ENCODE results near the gene FSD1.

- TF ChIP-seq MAX (IDR thresholded peaks at IDR 0.05) (no peak), FOXM1 (IDR thresholded peaks at IDR 0.05; ENCODE audit: borderline replicate concordance, low read depth) (no peak), RAD21 (IDR thresholded peaks at IDR 0.05; ENCODE audit: low read depth) (no peak), TAF1 (IDR thresholded peaks at IDR 0.05; ENCODE audit: low read depth) (no peak), EGR1 (IDR thresholded peaks at IDR 0.05) (no peak)
- TF ChIP-seq, protein P1, sequence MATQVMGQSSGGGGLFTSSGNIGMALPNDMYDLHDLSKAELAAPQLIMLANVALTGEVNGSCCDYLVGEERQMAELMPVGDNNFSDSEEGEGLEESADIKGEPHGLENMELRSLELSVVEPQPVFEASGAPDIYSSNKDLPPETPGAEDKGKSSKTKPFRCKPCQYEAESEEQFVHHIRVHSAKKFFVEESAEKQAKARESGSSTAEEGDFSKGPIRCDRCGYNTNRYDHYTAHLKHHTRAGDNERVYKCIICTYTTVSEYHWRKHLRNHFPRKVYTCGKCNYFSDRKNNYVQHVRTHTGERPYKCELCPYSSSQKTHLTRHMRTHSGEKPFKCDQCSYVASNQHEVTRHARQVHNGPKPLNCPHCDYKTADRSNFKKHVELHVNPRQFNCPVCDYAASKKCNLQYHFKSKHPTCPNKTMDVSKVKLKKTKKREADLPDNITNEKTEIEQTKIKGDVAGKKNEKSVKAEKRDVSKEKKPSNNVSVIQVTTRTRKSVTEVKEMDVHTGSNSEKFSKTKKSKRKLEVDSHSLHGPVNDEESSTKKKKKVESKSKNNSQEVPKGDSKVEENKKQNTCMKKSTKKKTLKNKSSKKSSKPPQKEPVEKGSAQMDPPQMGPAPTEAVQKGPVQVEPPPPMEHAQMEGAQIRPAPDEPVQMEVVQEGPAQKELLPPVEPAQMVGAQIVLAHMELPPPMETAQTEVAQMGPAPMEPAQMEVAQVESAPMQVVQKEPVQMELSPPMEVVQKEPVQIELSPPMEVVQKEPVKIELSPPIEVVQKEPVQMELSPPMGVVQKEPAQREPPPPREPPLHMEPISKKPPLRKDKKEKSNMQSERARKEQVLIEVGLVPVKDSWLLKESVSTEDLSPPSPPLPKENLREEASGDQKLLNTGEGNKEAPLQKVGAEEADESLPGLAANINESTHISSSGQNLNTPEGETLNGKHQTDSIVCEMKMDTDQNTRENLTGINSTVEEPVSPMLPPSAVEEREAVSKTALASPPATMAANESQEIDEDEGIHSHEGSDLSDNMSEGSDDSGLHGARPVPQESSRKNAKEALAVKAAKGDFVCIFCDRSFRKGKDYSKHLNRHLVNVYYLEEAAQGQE (IDR thresholded peaks at IDR 0.05; ENCODE audit: low read depth): no peak
Measured at GRCh38 chr19:4367336-4367723, 62.9 kb downstream of the FSD1 start.

All from Ishikawa (cell line).